ENCODE measurements around the gene INTS6. TPM values are rescaled to one million over a fixed set of nuclear protein-coding genes. Genes with fewer than 3 reads are reported as not detected.

Gene INTS6
- total RNA-seq, 4 donors from 2014 or later, result 25.1 to 42.2 (median 31.8) TPM

DNA sequence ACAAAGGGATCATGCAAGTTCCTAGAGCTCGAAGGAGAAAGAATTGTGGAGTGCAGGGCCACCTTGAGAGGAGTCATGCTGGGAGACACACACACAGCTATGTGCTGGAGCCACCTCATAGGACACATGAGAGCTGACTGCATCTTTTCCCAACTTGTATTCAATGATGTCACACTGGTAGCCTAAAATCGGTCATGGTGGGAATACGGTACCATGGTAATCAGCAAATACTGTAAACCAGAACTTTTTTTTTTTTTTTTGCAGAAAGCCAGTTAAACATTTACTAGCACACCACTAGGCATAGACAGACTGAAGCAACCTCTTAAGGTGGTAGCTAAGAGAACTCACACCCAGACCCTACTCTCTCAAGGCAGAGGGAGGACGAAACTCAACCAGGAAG, 47.0 kb upstream of the INTS6 start:
- no peak for TF ChIP-seq POLR2A (IDR thresholded peaks at IDR 0.05)
- TF ChIP-seq, protein P1, sequence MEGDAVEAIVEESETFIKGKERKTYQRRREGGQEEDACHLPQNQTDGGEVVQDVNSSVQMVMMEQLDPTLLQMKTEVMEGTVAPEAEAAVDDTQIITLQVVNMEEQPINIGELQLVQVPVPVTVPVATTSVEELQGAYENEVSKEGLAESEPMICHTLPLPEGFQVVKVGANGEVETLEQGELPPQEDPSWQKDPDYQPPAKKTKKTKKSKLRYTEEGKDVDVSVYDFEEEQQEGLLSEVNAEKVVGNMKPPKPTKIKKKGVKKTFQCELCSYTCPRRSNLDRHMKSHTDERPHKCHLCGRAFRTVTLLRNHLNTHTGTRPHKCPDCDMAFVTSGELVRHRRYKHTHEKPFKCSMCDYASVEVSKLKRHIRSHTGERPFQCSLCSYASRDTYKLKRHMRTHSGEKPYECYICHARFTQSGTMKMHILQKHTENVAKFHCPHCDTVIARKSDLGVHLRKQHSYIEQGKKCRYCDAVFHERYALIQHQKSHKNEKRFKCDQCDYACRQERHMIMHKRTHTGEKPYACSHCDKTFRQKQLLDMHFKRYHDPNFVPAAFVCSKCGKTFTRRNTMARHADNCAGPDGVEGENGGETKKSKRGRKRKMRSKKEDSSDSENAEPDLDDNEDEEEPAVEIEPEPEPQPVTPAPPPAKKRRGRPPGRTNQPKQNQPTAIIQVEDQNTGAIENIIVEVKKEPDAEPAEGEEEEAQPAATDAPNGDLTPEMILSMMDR (IDR thresholded peaks at IDR 0.05), result no peak
- intact Hi-C loops (cut with DNase I), result no loop called here
- H3K4me3 ChIP-seq, result no peak overlapping the region
- no peaks in the 10 kb centered on the region for H3K9me3 ChIP-seq
- no peak for DNase-seq
- no peaks in the 10 kb centered on the region for H3K4me1 ChIP-seq
- H3K27me3 ChIP-seq, result no peaks in the 10 kb centered on the region
- WGBS, 2 donors, result 92 to 96% methylated on average over 4 of the region's 4 CpGs
- no peaks in the 10 kb centered on the region for H3K36me3 ChIP-seq
- H3K27ac ChIP-seq, result no peak overlapping the region

DNA sequence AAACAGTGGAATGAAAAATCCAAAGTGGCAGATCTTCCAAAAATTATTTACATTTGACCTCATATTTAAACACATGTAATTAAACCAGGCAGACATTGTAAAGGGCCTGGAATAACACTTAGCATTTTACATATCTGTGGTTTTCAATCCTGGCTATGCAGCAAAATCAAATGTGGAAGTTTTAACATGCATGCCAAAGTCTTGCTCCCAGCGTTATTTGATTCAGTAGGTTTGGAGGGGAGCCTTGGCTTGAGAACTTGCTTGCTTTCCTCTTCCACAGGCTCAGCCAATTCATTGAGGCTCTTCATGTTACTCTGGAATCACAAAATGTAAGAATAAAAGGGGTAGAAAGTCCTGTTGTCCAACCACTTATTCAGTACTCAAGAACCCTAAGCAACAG, 42.5 kb upstream of the INTS6 start:
- no peaks in the 10 kb centered on the region for H3K36me3 ChIP-seq
- no peak overlapping the region for H3K27ac ChIP-seq
- H3K4me3 ChIP-seq, result no peak overlapping the region
- WGBS, 2 donors, result 53 to 57% methylated on average over 1 of the region's 1 CpG
- no peak for TF ChIP-seq POLR2A (IDR thresholded peaks at IDR 0.05)
- TF ChIP-seq, protein P1 (IDR thresholded peaks at IDR 0.05), result no peak
- no peaks in the 10 kb centered on the region for H3K27me3 ChIP-seq
- H3K9me3 ChIP-seq, result no peaks in the 10 kb centered on the region
- intact Hi-C loops (cut with DNase I), result no loop called here
- H3K4me1 ChIP-seq, result no peaks in the 10 kb centered on the region
- no peak for DNase-seq

DNA sequence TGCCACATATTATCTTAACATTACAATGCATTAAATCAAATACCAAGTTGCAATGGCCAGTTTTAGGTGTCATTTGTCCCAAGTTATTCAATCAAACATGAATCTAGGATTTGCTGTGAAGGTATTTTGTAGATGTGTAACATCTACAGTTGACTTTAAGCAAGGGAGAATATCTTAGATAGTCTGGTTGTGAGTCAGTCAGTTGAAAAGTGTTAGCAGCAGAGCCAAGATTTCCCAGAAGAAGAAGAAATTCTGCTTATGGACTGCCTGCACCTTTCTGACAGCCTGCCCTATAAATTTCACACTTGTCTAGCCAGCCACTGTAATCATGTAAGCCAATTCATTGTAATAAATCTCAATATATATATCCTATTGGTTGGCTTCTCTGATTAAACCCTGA, 41.3 kb upstream of the INTS6 start:
- Histone ChIP-seq H3K4me1 (no peaks in the 10 kb centered on the region), H3K27ac (no peak overlapping the region), H3K36me3 (no peaks in the 10 kb centered on the region), H3K27me3 (no peaks in the 10 kb centered on the region), H3K9me3 (no peaks in the 10 kb centered on the region), H3K4me3 (no peak overlapping the region)
- no peak for DNase-seq
- intact Hi-C loops (cut with DNase I), result no loop called here
- TF ChIP-seq POLR2A (IDR thresholded peaks at IDR 0.05), result no peak
- TF ChIP-seq, protein P1 (IDR thresholded peaks at IDR 0.05), result no peak

DNA sequence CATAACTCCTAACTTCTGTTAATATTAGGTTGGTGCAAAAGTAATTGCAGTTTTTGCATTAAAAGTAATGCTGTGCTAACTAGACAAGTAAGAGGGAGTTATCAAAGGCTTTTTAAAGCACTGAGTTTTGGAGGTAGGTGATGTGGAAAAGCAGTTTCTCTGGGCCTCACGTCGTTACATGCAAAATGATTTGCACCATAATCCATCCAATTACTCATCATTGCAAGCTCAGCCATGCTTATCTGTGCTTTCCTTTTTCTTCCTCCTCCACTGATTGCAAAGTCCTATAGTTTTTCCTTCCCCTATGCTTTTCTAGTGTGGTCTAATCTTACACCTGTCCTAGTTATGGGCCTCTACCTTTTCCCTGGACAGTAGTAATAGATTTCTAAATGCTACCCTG, 35.4 kb upstream of the INTS6 start:
- TF ChIP-seq, protein P1 (IDR thresholded peaks at IDR 0.05), result no peak
- TF ChIP-seq POLR2A (IDR thresholded peaks at IDR 0.05), result no peak
- H3K27ac ChIP-seq, result peak overlapping the region in 1 of 4 donors; percentile 3
- H3K27me3 ChIP-seq, result no peaks in the 10 kb centered on the region
- H3K36me3 ChIP-seq, result no peaks in the 10 kb centered on the region
- no peak for DNase-seq
- intact Hi-C loops (cut with DNase I), result no loop called here
- 46 to 53% methylated on average over 2 of the region's 2 CpGs for WGBS, 2 donors
- H3K9me3 ChIP-seq, result no peaks in the 10 kb centered on the region
- H3K4me3 ChIP-seq, result no peak overlapping the region
- peaks cover 0 to 15% (median 0%) of the 10 kb centered on the region in 3 donors for H3K4me1 ChIP-seq

DNA sequence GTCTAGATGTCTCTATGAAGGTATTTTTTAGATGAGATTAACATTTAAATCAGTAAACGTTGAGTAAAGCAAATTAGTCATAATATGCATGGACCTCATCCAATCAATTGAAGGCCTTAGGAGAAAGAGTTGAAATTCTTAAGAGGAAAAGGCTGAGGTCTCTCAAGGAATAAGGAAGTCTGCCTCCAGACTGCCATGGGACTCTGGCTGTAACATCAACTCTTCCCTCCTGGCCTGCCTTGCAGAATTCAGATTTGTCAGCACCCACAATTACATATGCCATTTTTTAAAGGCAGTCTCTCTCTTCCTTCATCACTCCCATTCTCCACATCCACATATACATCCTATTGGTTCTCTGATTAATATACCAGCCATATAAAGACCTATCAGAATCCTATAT, 28.8 kb upstream of the INTS6 start:
- intact Hi-C loops (cut with DNase I), result no loop called here
- no peak for DNase-seq
- Histone ChIP-seq H3K27ac (no peak overlapping the region), H3K27me3 (no peaks in the 10 kb centered on the region), H3K4me1 (peaks cover 0 to 8% (median 0%) of the 10 kb centered on the region in 3 donors), H3K36me3 (no peaks in the 10 kb centered on the region), H3K4me3 (no peak overlapping the region), H3K9me3 (no peaks in the 10 kb centered on the region)
- no peak for TF ChIP-seq POLR2A (IDR thresholded peaks at IDR 0.05)
- TF ChIP-seq, protein P1 (IDR thresholded peaks at IDR 0.05), result no peak
- 31 to 39% methylated on average over 1 of the region's 1 CpG for WGBS, 2 donors
